PC-3 (cell line): ENCODE data around the gene SMAP2. TPM values are rescaled to one million over a fixed set of nuclear protein-coding genes. Genes with fewer than 3 reads are reported as not detected.

Source experiments
- ATAC-seq: fragments of 200-7000 bp; cut with Tn5 transposase; 2 replicates; pipeline ENCODE4 v1.9.1; 2020; ENCODE audit warnings: mild to moderate bottlenecking, moderate library complexity
- BruUV-seq: library from RNA; stranded (reverse); fragments of 400-500 nt; replicated peaks from 2 replicates; lab custom pipeline; 2021; lab: Mats Ljungman, UMichigan
- CTCF ChIA-PET: fragments of 300-600 bp; sonication (Branson Sonifier 250); formaldehyde crosslinking; loops from one replicate; lab custom pipeline; 2022; ENCODE audit warnings: antibody characterized with exemption; lab: Charles Lee
- POLR2A ChIA-PET: fragments of 300-600 bp; sonication (Branson Sonifier 250); formaldehyde crosslinking; loops from one replicate; lab custom pipeline; 2022; ENCODE audit warnings: antibody characterized with exemption; ENCODE audit not compliant: unreplicated experiment; lab: Charles Lee
- DNase-seq: peaks from one replicate; pipeline ENCODE4 v3.0.0-alpha.2; 2015
- H2AFZ ChIP-seq: fragments of 300-600 bp; sonication (generic); 2 replicates; pipeline ENCODE4 v1.6.0; 2016; ENCODE audit warnings: antibody characterized with exemption, low read length
- H3F3A ChIP-seq: fragments of 300-600 bp; sonication (generic); one replicate; pipeline ENCODE4 v1.6.0; 2017; ENCODE audit warnings: antibody characterized with exemption, low read length, control low read depth, mild to moderate bottlenecking; ENCODE audit not compliant: unreplicated experiment
- H3K27ac ChIP-seq: fragments of 300-600 bp; sonication (generic); 2 replicates; pipeline ENCODE4 v1.5.1; 2016; ENCODE audit warnings: mild to moderate bottlenecking, low read length
- H3K27me3 ChIP-seq: fragments of 300-600 bp; sonication (generic); 2 replicates; pipeline ENCODE4 v1.6.1; 2016; ENCODE audit warnings: low read length, mixed read lengths
- H3K36me3 ChIP-seq: fragments of 300-600 bp; sonication (generic); 2 replicates; pipeline ENCODE4 v1.6.1; 2016; ENCODE audit warnings: low read depth, mixed run types, low read length, mixed read lengths
- H3K4me1 ChIP-seq: fragments of 300-600 bp; sonication (generic); 2 replicates; pipeline ENCODE4 v1.5.1; 2016; ENCODE audit warnings: low read length; ENCODE audit not compliant: insufficient read depth
- H3K4me2 ChIP-seq: fragments of 300-600 bp; sonication (generic); 2 replicates; pipeline ENCODE4 v1.6.0; 2016; ENCODE audit warnings: low read length
- H3K4me3 ChIP-seq: fragments of 300-600 bp; sonication (generic); 2 replicates; pipeline ENCODE4 v1.5.1; 2016; ENCODE audit warnings: mild to moderate bottlenecking, low read length, mixed read lengths
- H3K79me2 ChIP-seq: fragments of 300-600 bp; sonication (generic); 2 replicates; pipeline ENCODE4 v1.6.1; 2017; ENCODE audit warnings: low read length, mixed read lengths
- H3K9ac ChIP-seq: fragments of 300-600 bp; sonication (generic); 2 replicates; pipeline ENCODE4 v1.6.0; 2016; ENCODE audit warnings: mild to moderate bottlenecking, low read length
- H3K9me2 ChIP-seq: fragments of 300-600 bp; sonication (generic); replicated peaks from 2 replicates; pipeline ENCODE4 v1.6.1; 2016; ENCODE audit warnings: mixed run types, low read length, mixed read lengths
- H3K9me3 ChIP-seq: fragments of 300-600 bp; sonication (generic); 2 replicates; pipeline ENCODE4 v1.6.1; 2016; ENCODE audit warnings: low read length, mixed read lengths
- H4K20me1 ChIP-seq: fragments of 300-600 bp; sonication (generic); 2 replicates; pipeline ENCODE4 v1.6.1; 2016; ENCODE audit warnings: low read length, mixed read lengths
- CTCF ChIP-seq: fragments of 300-600 bp; sonication (generic); conservative IDR thresholded peaks from 2 replicates; pipeline ENCODE4 v1.5.1; 2017; ENCODE audit warnings: antibody characterized with exemption, low read depth, mild to moderate bottlenecking, low read length
- EZH2 ChIP-seq: fragments of 300-600 bp; sonication (generic); IDR thresholded peaks from one replicate; pipeline ENCODE4 v1.6.1; 2017; ENCODE audit warnings: antibody characterized with exemption, mild to moderate bottlenecking, low read length; ENCODE audit not compliant: unreplicated experiment
- EZH2phosphoT487 ChIP-seq: fragments of 300-600 bp; sonication (generic); IDR thresholded peaks from 2 replicates; pipeline ENCODE4 v1.6.1; 2018; ENCODE audit warnings: mild to moderate bottlenecking, antibody characterized with exemption, low read length, borderline replicate concordance
- intact Hi-C: fragments of 100-400 bp; cut with micrococcal nuclease; formaldehyde crosslinking; loops from 2 replicates; pipeline ENCODE4 v1.9.0; 2023
- total RNA-seq: library from RNA; depleted of rRNA; stranded (reverse); fragments of >200 nt; gene quantifications from 2 replicates; pipeline ENCODE4 v1.2.3, GENCODE V29; 2014

SMAP2 gene
- total RNA-seq, 1 experiment from 2014 or later, result 48.1 TPM

- peaks cover 32% of the 10 kb centered on the region for H3K36me3 ChIP-seq
- peak; percentile 92 for ATAC-seq
- intact Hi-C loops, result no loop called here
- H3K27me3 ChIP-seq, result no peaks in the 10 kb centered on the region
- no TSS peak for BruUV-seq
- TF ChIP-seq EZH2, result no peak
- TF ChIP-seq EZH2phosphoT487, result no peak
- no peak for TF ChIP-seq CTCF
- peaks cover 29% of the 10 kb centered on the region for H3K9me3 ChIP-seq
- H3K4me2 ChIP-seq, result peak within 1 kb of the TSS; percentile 91
- H3F3A ChIP-seq, result no peaks in the 10 kb centered on the region
- no peaks in the 10 kb centered on the region for H3K79me2 ChIP-seq
- H4K20me1 ChIP-seq, result no peaks in the 10 kb centered on the region
- peak within 1 kb of the TSS; percentile 66 for H3K27ac ChIP-seq
- POLR2A ChIA-PET, result no interaction called here
- H3K4me1 ChIP-seq, result no peaks in the 10 kb centered on the region
- peak within 1 kb of the TSS; percentile 67 for H3K9ac ChIP-seq
- CTCF ChIA-PET, result interaction anchor here (0.9 to 1.0 kb wide), 2 partner anchors 12 to 306 kb away, joined by 3 to 4 read pairs; no protein-coding TSS in a partner anchor
- H3K9me2 ChIP-seq, result no peaks in the 10 kb centered on the region
- peak within 1 kb of the TSS; percentile 93 for H2AFZ ChIP-seq
- peak; percentile 86 for DNase-seq
- peak within 1 kb of the TSS; percentile 70 for H3K4me3 ChIP-seq
Measured at GRCh38 chr1:40449684-40450494, 76.4 kb downstream of the SMAP2 start, which contains the start of gene ZFP69B. Gene ZFP69B (plus strand): TSS chr1:40450476. CDS start chr1:40450962, 486 bp downstream.

GRCh38 chr1:40450495-40451237, 77.1 kb downstream of the SMAP2 start:
- Histone ChIP-seq H3K4me3 (peak overlapping the region; percentile 70), H3K36me3 (peaks cover 33% of the 10 kb centered on the region), H3K27me3 (no peaks in the 10 kb centered on the region), H3K9ac (peak overlapping the region; percentile 67), H2AFZ (peak overlapping the region; percentile 93), H3K9me3 (peaks cover 32% of the 10 kb centered on the region), H3K79me2 (no peaks in the 10 kb centered on the region), H3K27ac (peak overlapping the region; percentile 66), H4K20me1 (no peaks in the 10 kb centered on the region), H3K4me1 (no peaks in the 10 kb centered on the region), H3K9me2 (no peaks in the 10 kb centered on the region), H3K4me2 (peak overlapping the region; percentile 91), H3F3A (no peaks in the 10 kb centered on the region)
- intact Hi-C loops, result no loop called here
- DNase-seq (peak; percentile 54), ATAC-seq (peak; percentile 57)
- ChIA-PET POLR2A (no interaction called here), CTCF (interaction anchor here (0.6 to 1.0 kb wide), 3 partner anchors 12 to 307 kb away, joined by 3 to 4 read pairs (median 3); partner anchors contain the start of gene ZNF684)
- BruUV-seq, result TSS peak; percentile 92
- TF ChIP-seq CTCF, result no peak
- no peak for TF ChIP-seq EZH2phosphoT487
- no peak for TF ChIP-seq EZH2
